GM12891 (cell line): ENCODE data around the gene NANOS2.

Source experiments
- POLR2A ChIP-seq: IDR thresholded peaks from 2 replicates; pipeline ENCODE4 v1.6.1; 2011; ENCODE audit warnings: low read depth, low read length, control low read depth
- POLR2AphosphoS5 ChIP-seq: IDR thresholded peaks from 2 replicates; pipeline ENCODE4 v1.6.1; 2011; ENCODE audit warnings: low read depth, low read length, control low read depth

DNA sequence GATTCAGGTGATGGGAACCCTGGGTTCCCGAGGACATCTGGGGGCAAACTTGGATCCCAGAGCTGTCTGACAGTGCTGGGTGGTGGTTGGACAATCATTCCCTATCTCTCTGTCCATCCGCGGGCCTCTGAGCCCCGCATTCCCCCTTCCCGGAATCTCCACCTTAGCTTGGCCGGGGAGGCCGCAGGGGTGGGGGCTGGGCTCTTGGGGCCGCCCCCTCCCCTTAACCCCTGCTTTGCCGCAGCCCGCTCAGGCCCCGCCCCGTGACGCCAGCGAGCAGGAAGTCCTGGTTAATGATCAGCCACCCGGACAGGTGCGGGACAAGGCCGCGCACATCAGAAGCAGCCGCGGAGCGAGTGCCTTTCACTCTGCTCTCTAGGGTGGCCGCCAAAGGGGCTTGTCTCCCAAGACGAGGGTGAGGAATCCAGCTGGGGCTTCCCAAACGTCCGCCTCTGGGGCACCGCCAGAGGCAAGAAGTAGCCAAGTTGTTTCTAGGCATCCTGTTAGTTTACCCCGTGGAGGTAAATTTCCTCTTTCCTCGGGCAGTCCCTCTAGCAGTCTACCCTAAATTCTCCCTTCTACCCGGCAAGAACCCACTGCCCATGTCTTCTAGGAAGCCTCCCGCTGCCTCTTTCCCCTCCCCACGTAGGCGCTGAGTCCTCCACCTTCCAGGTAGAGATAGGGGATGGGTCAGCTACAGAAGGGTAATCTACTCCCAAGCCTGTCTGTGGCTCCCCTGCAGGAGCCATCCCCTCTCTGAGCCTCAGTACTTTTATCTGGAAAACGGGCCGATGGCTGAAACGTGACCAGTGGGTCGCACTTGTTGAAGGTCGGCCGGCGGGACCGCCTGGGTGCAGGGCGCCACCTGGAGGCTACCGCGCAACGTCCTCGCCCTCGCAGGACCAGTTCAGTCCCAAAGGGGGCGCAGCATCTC is 31.7 kb downstream of the NANOS2 start:
- TF ChIP-seq POLR2A (no peak), POLR2AphosphoS5 (no peak)
